OCI-LY3 (cell line): ENCODE measurements around the gene NRK.

Experiments used
- CTCF ChIP-seq: fragments of 200-600, 300-600 bp; sonication (generic); IDR thresholded peaks from 2 replicates; pipeline ENCODE4 v1.5.1; 2014; ENCODE audit warnings: antibody characterized with exemption, low read length, low read depth
- EZH2phosphoT487 ChIP-seq: fragments of 200-600 bp; shearing (Covaris generic); IDR thresholded peaks from 2 replicates; pipeline ENCODE4 v1.6.1; 2018; ENCODE audit warnings: antibody characterized with exemption, mixed run types, low read depth

GRCh38 chrX:105773801-105774200 is 48.5 kb upstream of the NRK start:
- TF ChIP-seq CTCF (no peak), EZH2phosphoT487 (no peak)
